Right lobe of liver (tissue), 4 donors: ENCODE measurements around the gene GPR84.

ENCODE experiments used
- POLR2A ChIP-seq: fragments of 450-650 bp; IDR thresholded peaks from one replicate; pipeline ENCODE4 v1.6.1; 2017; ENCODE audit warnings: antibody characterized with exemption, mild to moderate bottlenecking
- TF ChIP-seq, protein P1 (sequence below), 4 donors: fragments of 200-600 bp in 3 of 4; fragments of 450-650 bp in 1 of 4; IDR thresholded peaks; one replicate each; pipeline versions ENCODE4 v1.5.1 to v1.8.0; 2016 to 2022; ENCODE audit warnings: antibody characterized with exemption in 4 of 4, mild to moderate bottlenecking in 2 of 4
- donor health status: DM: no; HTN: no; CAD: no.
- donor health status: DM: no; HTN: no; CAD: no.
- donor health status: DM: no; HTN: yes; CAD: no.

DNA sequence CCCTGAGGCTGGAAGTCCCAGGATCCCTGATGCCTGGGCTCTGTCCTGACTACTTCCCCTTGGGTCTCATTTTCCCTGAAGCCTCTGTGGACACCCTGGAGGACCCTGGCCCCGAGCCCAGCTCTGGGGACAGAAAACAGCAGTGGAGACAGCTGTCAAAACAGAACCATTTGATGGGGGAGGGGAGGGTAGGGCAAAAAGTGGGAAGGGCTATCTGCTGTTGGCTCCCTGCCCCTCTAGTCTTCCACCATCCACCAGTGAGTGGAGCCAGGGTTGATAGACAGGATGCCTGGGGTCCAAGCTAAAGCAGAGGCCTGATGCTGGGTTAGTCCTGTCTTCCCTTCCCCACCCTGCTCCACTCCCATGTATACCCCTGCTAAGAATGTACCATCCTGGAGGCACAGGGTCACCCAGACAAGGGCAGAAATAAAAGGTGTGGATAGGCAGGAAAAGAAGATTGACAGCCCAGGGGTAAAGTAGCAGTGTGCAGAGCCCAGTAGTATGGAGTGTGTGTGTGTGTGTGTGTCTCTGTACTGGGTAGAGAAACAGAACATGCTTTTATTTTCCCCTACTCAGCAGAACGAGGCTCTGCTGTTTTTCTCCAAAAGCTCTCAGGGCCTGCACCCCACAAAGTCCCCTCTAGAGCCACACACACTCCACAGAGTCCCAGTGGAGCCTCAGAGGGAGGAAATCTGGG, 10.4 kb upstream of the GPR84 start:
- TF ChIP-seq, protein P1, sequence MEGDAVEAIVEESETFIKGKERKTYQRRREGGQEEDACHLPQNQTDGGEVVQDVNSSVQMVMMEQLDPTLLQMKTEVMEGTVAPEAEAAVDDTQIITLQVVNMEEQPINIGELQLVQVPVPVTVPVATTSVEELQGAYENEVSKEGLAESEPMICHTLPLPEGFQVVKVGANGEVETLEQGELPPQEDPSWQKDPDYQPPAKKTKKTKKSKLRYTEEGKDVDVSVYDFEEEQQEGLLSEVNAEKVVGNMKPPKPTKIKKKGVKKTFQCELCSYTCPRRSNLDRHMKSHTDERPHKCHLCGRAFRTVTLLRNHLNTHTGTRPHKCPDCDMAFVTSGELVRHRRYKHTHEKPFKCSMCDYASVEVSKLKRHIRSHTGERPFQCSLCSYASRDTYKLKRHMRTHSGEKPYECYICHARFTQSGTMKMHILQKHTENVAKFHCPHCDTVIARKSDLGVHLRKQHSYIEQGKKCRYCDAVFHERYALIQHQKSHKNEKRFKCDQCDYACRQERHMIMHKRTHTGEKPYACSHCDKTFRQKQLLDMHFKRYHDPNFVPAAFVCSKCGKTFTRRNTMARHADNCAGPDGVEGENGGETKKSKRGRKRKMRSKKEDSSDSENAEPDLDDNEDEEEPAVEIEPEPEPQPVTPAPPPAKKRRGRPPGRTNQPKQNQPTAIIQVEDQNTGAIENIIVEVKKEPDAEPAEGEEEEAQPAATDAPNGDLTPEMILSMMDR (IDR thresholded peaks at IDR 0.05), result no peak
- no peak for TF ChIP-seq POLR2A
